ENCODE data around the gene EBNA1BP2. TPM values are rescaled to one million over a fixed set of nuclear protein-coding genes. Genes with fewer than 3 reads are reported as not detected.
A peak's percentile ranks its signal among the peaks of the same experiment; 100 is the strongest.

Gene EBNA1BP2
- total and polyA plus RNA-seq, 2 of the 13 experiments (the other 11 are each of a cell fraction or from before 2014, with no cell fraction given) = 27.1 to 102 TPM

GRCh38 chr1:43172527-43172972, 460 bp upstream of the EBNA1BP2 start (continued):
- TF ChIP-seq, protein P1, sequence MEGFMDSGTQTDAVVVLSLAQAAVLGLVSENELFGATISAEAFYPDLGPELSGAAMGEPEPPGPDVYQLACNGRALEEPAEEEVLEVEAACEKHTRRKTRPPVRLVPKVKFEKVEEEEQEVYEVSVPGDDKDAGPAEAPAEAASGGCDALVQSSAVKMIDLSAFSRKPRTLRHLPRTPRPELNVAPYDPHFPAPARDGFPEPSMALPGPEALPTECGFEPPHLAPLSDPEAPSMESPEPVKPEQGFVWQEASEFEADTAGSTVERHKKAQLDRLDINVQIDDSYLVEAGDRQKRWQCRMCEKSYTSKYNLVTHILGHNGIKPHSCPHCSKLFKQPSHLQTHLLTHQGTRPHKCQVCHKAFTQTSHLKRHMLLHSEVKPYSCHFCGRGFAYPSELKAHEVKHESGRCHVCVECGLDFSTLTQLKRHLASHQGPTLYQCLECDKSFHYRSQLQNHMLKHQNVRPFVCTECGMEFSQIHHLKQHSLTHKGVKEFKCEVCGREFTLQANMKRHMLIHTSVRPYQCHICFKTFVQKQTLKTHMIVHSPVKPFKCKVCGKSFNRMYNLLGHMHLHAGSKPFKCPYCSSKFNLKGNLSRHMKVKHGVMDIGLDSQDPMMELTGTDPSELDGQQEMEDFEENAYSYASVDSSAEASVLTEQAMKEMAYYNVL (CRISPR knock-in tag; IDR thresholded peaks at IDR 0.05; ENCODE audit: borderline replicate concordance) = no peak
- peak; percentile 70 for TF ChIP-seq E2F1 (CRISPR knock-in tag; IDR thresholded peaks at IDR 0.05)
- 0 out of 2 replicates have a peak, but pooled peaks have one; percentile 25 for TF ChIP-seq TEAD2 (CRISPR knock-in tag; IDR thresholded peaks at IDR 0.05)
- peak; percentile 40; the same call in 1 of the 2 replicates for TF ChIP-seq KLF12 (CRISPR knock-in tag; IDR thresholded peaks at IDR 0.05; ENCODE audit: borderline replicate concordance)
- 0 out of 2 replicates have a peak, but pooled peaks have one; percentile 27 for TF ChIP-seq ZNF740 (CRISPR knock-in tag; IDR thresholded peaks at IDR 0.05)
- TF ChIP-seq, protein P2, sequence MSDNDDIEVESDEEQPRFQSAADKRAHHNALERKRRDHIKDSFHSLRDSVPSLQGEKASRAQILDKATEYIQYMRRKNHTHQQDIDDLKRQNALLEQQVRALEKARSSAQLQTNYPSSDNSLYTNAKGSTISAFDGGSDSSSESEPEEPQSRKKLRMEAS (IDR thresholded peaks at IDR 0.05) = peak; percentile 92
- peak; percentile 39 for TF ChIP-seq HNRNPK (IDR thresholded peaks at IDR 0.05; ENCODE audit: low read depth, low read length, poor library complexity, severe bottlenecking)
- peak; percentile 24; the same call in 1 of the 2 replicates for TF ChIP-seq RARA (CRISPR knock-in tag; IDR thresholded peaks at IDR 0.05)
- TF ChIP-seq NKX3-1 (CRISPR knock-in tag; IDR thresholded peaks at IDR 0.05) = peak; percentile 87
- TF ChIP-seq TFDP2 (CRISPR knock-in tag; IDR thresholded peaks at IDR 0.05) = peak; percentile 86
- TF ChIP-seq RNF2 (conservative IDR thresholded peaks at IDR 0.05; ENCODE audit: low read depth) = peak; percentile 31; the same call in 1 of the 2 replicates
- 0 out of 2 replicates have a peak, but pooled peaks have one; percentile 2 for TF ChIP-seq ZGPAT (CRISPR knock-in tag; IDR thresholded peaks at IDR 0.05)
- no peak for TF ChIP-seq HMG20A (CRISPR knock-in tag; IDR thresholded peaks at IDR 0.05; ENCODE audit: borderline replicate concordance)
- TF ChIP-seq FOXK1 (CRISPR knock-in tag; IDR thresholded peaks at IDR 0.05; ENCODE audit: borderline replicate concordance, low read depth) = peak; percentile 1; the same call in 1 of the 2 replicates
- TF ChIP-seq, protein P3, sequence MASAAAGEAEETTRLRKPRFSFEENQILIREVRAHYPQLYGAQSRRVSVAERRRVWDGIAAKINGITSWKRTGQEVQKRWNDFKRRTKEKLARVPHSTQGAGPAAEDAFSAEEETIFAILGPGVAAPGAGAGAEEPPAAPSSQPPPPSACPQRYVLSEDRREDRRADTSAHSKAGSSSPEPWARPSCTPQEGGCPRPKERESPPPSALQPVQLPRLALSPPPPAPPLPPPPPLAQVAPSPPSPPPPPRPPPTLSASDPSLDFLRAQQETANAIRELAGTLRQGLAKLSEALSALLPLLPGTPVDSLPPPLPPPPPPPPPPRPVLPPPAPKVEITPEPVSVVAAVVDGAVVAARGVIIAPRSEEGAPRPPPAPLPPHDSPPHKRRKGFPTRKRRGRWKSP (CRISPR knock-in tag; IDR thresholded peaks at IDR 0.05) = peak; percentile 48; the same call in 1 of the 2 replicates
- TF ChIP-seq HNF4G (IDR thresholded peaks at IDR 0.05; ENCODE audit: borderline replicate concordance, low read depth, low read length) = no peak
- no peak for TF ChIP-seq HNF4G (CRISPR knock-in tag; IDR thresholded peaks at IDR 0.05; ENCODE audit: borderline replicate concordance, low read depth)
- TF ChIP-seq SOX5 (CRISPR knock-in tag; IDR thresholded peaks at IDR 0.05; ENCODE audit: borderline replicate concordance) = peak; percentile 24; the same call in 1 of the 2 replicates
